H1 (cell line): ENCODE data around the gene APEH. TPM values are rescaled to one million over a fixed set of nuclear protein-coding genes. Genes with fewer than 3 reads are reported as not detected.

Experiments used
- CTCF ChIA-PET: fragments of 300-600 bp; sonication (Branson Sonifier 250); formaldehyde crosslinking; loops from one replicate; lab custom pipeline; 2021; ENCODE audit not compliant: partially characterized antibody; lab: Charles Lee
- POLR2A ChIA-PET: fragments of 300-600 bp; sonication (Branson Sonifier 250); formaldehyde crosslinking; loops from one replicate; lab custom pipeline; 2021; ENCODE audit warnings: inconsistent platforms; ENCODE audit not compliant: partially characterized antibody; lab: Charles Lee
- DNase-seq, 2 experiments: peaks; one replicate each; pipeline versions ENCODE4 v3.0.0 to v3.0.0-alpha.2; 2010 to 2022; ENCODE audit warnings: low spot score in 2 of 2, low read depth in 1 of 2, mixed read lengths in 1 of 2
- FAIRE-seq: peaks from 2 replicates; lab custom pipeline; 2011; peaks lifted over from hg19 to GRCh38; lab: Jason Lieb, UNC
- H2AFZ ChIP-seq: 2 replicates; pipeline ENCODE4 v1.8.1; 2012; ENCODE audit warnings: low read length, inconsistent platforms
- H2AK5ac ChIP-seq: 2 replicates; pipeline ENCODE4 v1.6.1; 2013; ENCODE audit warnings: low read depth, low read length
- H2BK120ac ChIP-seq: replicated peaks from 2 replicates; pipeline ENCODE3; 2013; ENCODE audit warnings: low read depth, low read length, inconsistent platforms
- H2BK12ac ChIP-seq: 2 replicates; pipeline ENCODE4 v1.6.1; 2013; ENCODE audit warnings: low read depth, low read length
- H2BK15ac ChIP-seq: 2 replicates; pipeline ENCODE4 v1.6.1; 2013; ENCODE audit warnings: low read length
- H2BK20ac ChIP-seq: 2 replicates; pipeline ENCODE4 v1.6.1; 2013; ENCODE audit warnings: low read length
- H2BK5ac ChIP-seq: 2 replicates; pipeline ENCODE4 v1.6.1; 2013; ENCODE audit warnings: low read depth, low read length
- H3K14ac ChIP-seq: 2 replicates; pipeline ENCODE4 v1.6.1; 2013; ENCODE audit warnings: inconsistent platforms; ENCODE audit not compliant: insufficient read length
- H3K18ac ChIP-seq: 2 replicates; pipeline ENCODE4 v1.6.1; 2013; ENCODE audit warnings: low read length; ENCODE audit errors: extremely low read depth
- H3K23ac ChIP-seq: 2 replicates; pipeline ENCODE4 v1.6.1; 2013; ENCODE audit warnings: inconsistent platforms; ENCODE audit not compliant: insufficient read length
- H3K23me2 ChIP-seq: 2 replicates; pipeline ENCODE4 v1.6.1; 2013; ENCODE audit warnings: low read depth, low read length
- H3K27ac ChIP-seq: 2 replicates; pipeline ENCODE4 v1.6.1; 2011; ENCODE audit warnings: low read depth, low read length, inconsistent platforms
- H3K27me3 ChIP-seq, 4 experiments: replicated peaks in 1 of 4; 1 replicate in 1 of 4; 2 replicates in 3 of 4; pipeline versions ENCODE4 v1.6.1 to v1.8.1; 2011 to 2013; ENCODE audit warnings: low read length in 3 of 4, mild to moderate bottlenecking in 3 of 4, inconsistent platforms in 2 of 4, mixed read lengths in 2 of 4, moderate library complexity in 1 of 4; ENCODE audit not compliant: control insufficient read depth in 3 of 4, insufficient read depth in 3 of 4; ENCODE audit errors: extremely low read depth in 1 of 4
- H3K36me3 ChIP-seq, 4 experiments: 2 replicates each; pipeline versions ENCODE4 v1.6.1 to v1.8.1; 2011 to 2013; ENCODE audit warnings: mild to moderate bottlenecking in 4 of 4, low read length in 3 of 4, moderate library complexity in 2 of 4, control low read depth in 1 of 4, inconsistent platforms in 1 of 4; ENCODE audit not compliant: insufficient read depth in 4 of 4, control insufficient read depth in 2 of 4
- H3K4ac ChIP-seq: replicated peaks from 2 replicates; pipeline ENCODE3; 2013; ENCODE audit warnings: low read length, low read depth, mixed read lengths, inconsistent platforms; ENCODE audit not compliant: insufficient read length
- H3K4me1 ChIP-seq, 4 experiments: replicated peaks in 1 of 4; 1 replicate in 1 of 4; 2 replicates in 3 of 4; pipeline versions ENCODE4 v1.6.1 to v1.8.1; 2011 to 2013; ENCODE audit warnings: low read length in 3 of 4, inconsistent platforms in 2 of 4, mixed read lengths in 1 of 4; ENCODE audit not compliant: insufficient read depth in 4 of 4, control insufficient read depth in 3 of 4
- H3K4me2 ChIP-seq, 2 experiments: 2 replicates each; pipeline versions ENCODE4 v1.6.1 to v1.8.1; 2011 to 2013; ENCODE audit warnings: low read depth in 2 of 2, low read length in 2 of 2, control low read depth in 1 of 2, inconsistent platforms in 1 of 2, mild to moderate bottlenecking in 1 of 2; ENCODE audit not compliant: insufficient read depth in 1 of 2
- H3K4me3 ChIP-seq, 4 experiments: fragments of 200-600, 300-600 bp in 1 of 4; sonication (generic), shearing (Covaris generic), sonication (Bioruptor Twin) in 1 of 4; 2 replicates each; pipeline versions ENCODE4 v1.5.1 to v1.8.1; 2011 to 2016; ENCODE audit warnings: low read length in 4 of 4, low read depth in 3 of 4, control low read depth in 2 of 4, inconsistent platforms in 2 of 4, mild to moderate bottlenecking in 2 of 4, mixed read lengths in 1 of 4, moderate library complexity in 1 of 4; ENCODE audit not compliant: insufficient read depth in 2 of 4; ENCODE audit errors: extremely low read depth in 1 of 4
- H3K56ac ChIP-seq: replicated peaks from 2 replicates; pipeline ENCODE3; 2013; ENCODE audit warnings: low read depth, mild to moderate bottlenecking, mixed read lengths, low read length, inconsistent platforms; ENCODE audit not compliant: insufficient read length
- H3K79me1 ChIP-seq: 2 replicates; pipeline ENCODE4 v1.6.1; 2013; ENCODE audit warnings: low read depth, low read length, control low read depth
- H3K79me2 ChIP-seq, 2 experiments: 2 replicates each; pipeline versions ENCODE4 v1.6.1 to v1.8.1; 2012 to 2013; ENCODE audit warnings: low read length in 2 of 2, mild to moderate bottlenecking in 2 of 2, inconsistent platforms in 1 of 2; ENCODE audit not compliant: insufficient read depth in 2 of 2, control insufficient read depth in 1 of 2
- H3K9ac ChIP-seq, 4 experiments: replicated peaks in 1 of 4; 1 replicate in 1 of 4; 2 replicates in 3 of 4; pipeline versions ENCODE4 v1.6.1 to v1.8.1; 2011 to 2013; ENCODE audit warnings: low read depth in 3 of 4, low read length in 3 of 4, control low read depth in 2 of 4, mild to moderate bottlenecking in 2 of 4, moderate library complexity in 2 of 4, inconsistent platforms in 1 of 4; ENCODE audit errors: extremely low read depth in 1 of 4
- H3K9me3 ChIP-seq, 2 experiments: 2 replicates each; pipeline versions ENCODE4 v1.6.1 to v1.8.1; 2012 to 2013; ENCODE audit warnings: mild to moderate bottlenecking in 2 of 2, moderate library complexity in 2 of 2, control low read depth in 1 of 2, inconsistent platforms in 1 of 2, low read depth in 1 of 2, low read length in 1 of 2, mixed read lengths in 1 of 2; ENCODE audit not compliant: insufficient read depth in 2 of 2
- H4K20me1 ChIP-seq, 2 experiments: replicated peaks in 1 of 2; 2 replicates each; pipeline versions ENCODE3 to v1.8.1; 2011 to 2013; ENCODE audit warnings: inconsistent platforms in 2 of 2, low read length in 2 of 2, mild to moderate bottlenecking in 1 of 2; ENCODE audit not compliant: insufficient read depth in 2 of 2, control insufficient read depth in 1 of 2
- H4K5ac ChIP-seq: 2 replicates; pipeline ENCODE4 v1.6.1; 2013; ENCODE audit warnings: low read length, low read depth, mixed read lengths, inconsistent platforms; ENCODE audit not compliant: insufficient read length
- H4K8ac ChIP-seq: 2 replicates; pipeline ENCODE4 v1.8.0; 2013; ENCODE audit warnings: mild to moderate bottlenecking, moderate library complexity, low read length, inconsistent platforms; ENCODE audit not compliant: insufficient read depth; ENCODE audit errors: extremely low read depth
- H4K91ac ChIP-seq: replicated peaks from 2 replicates; pipeline ENCODE3; 2013; ENCODE audit warnings: low read length, mixed read lengths, inconsistent platforms; ENCODE audit not compliant: insufficient read length
- CREB1 ChIP-seq: IDR thresholded peaks from 2 replicates; pipeline ENCODE4 v1.6.1; 2012; ENCODE audit warnings: inconsistent platforms
- EZH2 ChIP-seq: fragments of 200-600 bp; sonication (generic); IDR thresholded peaks from 2 replicates; pipeline ENCODE4 v1.7.1; 2012; ENCODE audit warnings: low read depth, mild to moderate bottlenecking, moderate library complexity, low read length, inconsistent platforms; ENCODE audit not compliant: severe bottlenecking
- GABPA ChIP-seq: IDR thresholded peaks from 2 replicates; pipeline ENCODE4 v1.6.1; 2011; ENCODE audit warnings: mild to moderate bottlenecking, low read length, moderate library complexity, borderline replicate concordance; ENCODE audit not compliant: insufficient read depth
- POLR2A ChIP-seq, 2 experiments: IDR thresholded peaks; 1 replicate in 1 of 2; 2 replicates in 1 of 2; pipeline ENCODE4 v1.6.1; 2011; ENCODE audit warnings: low read depth in 2 of 2, low read length in 2 of 2, mild to moderate bottlenecking in 2 of 2; ENCODE audit errors: control extremely low read depth in 1 of 2
- SIN3A ChIP-seq, 2 experiments: IDR thresholded peaks in 1 of 2; conservative IDR thresholded peaks in 1 of 2; 2 replicates each; pipeline ENCODE4 v1.6.1; 2011 to 2012; ENCODE audit warnings: low read length in 2 of 2, improper control_type of control experiment in 1 of 2, low read depth in 1 of 2, mild to moderate bottlenecking in 1 of 2
- SP2 ChIP-seq: IDR thresholded peaks from 2 replicates; pipeline ENCODE4 v1.6.1; 2012; ENCODE audit warnings: mild to moderate bottlenecking, low read length, inconsistent platforms
- WGBS, 2 experiments: shearing (Covaris generic) in 1 of 2; methylation state at CpG; one replicate each; pipeline versions ENCODE4 v1.1.6 to v1.1.7; 2013 to 2015; ENCODE audit warnings: low lambda C conversion rate in 2 of 2, mixed read lengths in 2 of 2, inconsistent platforms in 1 of 2, low coverage in 1 of 2, missing lambda C conversion rate in 1 of 2; ENCODE audit not compliant: insufficient replicate concordance in 2 of 2, insufficient coverage in 1 of 2, insufficient read length in 1 of 2; ENCODE audit errors: extremely low coverage in 1 of 2, missing lambda C conversion rate in 1 of 2; 5-methylcytosine and 5-hydroxymethylcytosine counted together
- long read RNA-seq, 2 experiments: library from RNA in 1 of 2; library from capped mRNA in 1 of 2; stranded (forward); transcript quantifications; one replicate each; pipeline ENCODE4 v2.0.0, GENCODE V29; 2021; ENCODE audit warnings: inconsistent platforms in 1 of 2
- polyA minus RNA-seq, 3 experiments: library from RNA; depleted of rRNA, polyadenylated mRNA; stranded (reverse); fragments of >200 nt; gene quantifications; 1 replicate in 2 of 3; 2 replicates in 1 of 3; pipeline ENCODE4 v1.2.3, GENCODE V29; 2011
- polyA plus RNA-seq, 7 experiments: library from polyadenylated mRNA; depleted of rRNA in 3 of 7; stranded (reverse) in 5 of 7; unstranded in 2 of 7; fragments of >200 nt in 5 of 7; fragments of 200-250 nt in 2 of 7; gene quantifications; 1 replicate in 5 of 7; 2 replicates in 1 of 7; 4 replicates in 1 of 7; pipeline versions ENCODE4 v1.2.1 to v1.2.3, GENCODE V29; 2011 to 2013; ENCODE audit warnings: missing spikeins in 2 of 7, mixed read lengths in 2 of 7
- total RNA-seq: library from RNA; stranded (reverse); fragmentation: NEBNext Ultra II Directional; extraction: Animal tissue kit (Norgen Biotek cat#: 25700); gene quantifications from 2 replicates; pipeline ENCODE4 v1.2.1, GENCODE V29; 2021
- TF ChIP-seq, protein P1 (sequence below): IDR thresholded peaks from 2 replicates; pipeline ENCODE4 v1.6.1; 2012; ENCODE audit warnings: inconsistent platforms

The APEH gene
- total RNA-seq (222 and 236 TPM in 2 replicates), polyA plus RNA-seq (2011; rRNA removed) (260 and 275 TPM in 2 replicates), polyA minus RNA-seq (2011; rRNA and poly(A)+ RNA removed) (303 and 366 TPM in 2 replicates)
- polyA plus RNA-seq (2011; cell fraction: cytosol; rRNA removed) = 237 TPM
- polyA plus RNA-seq (2011; cell fraction: nucleus; rRNA removed) = 509 TPM
- 188 to 293 TPM (median 261 TPM) in 4 replicates for polyA plus RNA-seq (2012, experiment 1 of 2)
- polyA plus RNA-seq (2012, experiment 2 of 2) = 246 TPM
- polyA plus RNA-seq (2013, experiment 1 of 2) = 99.8 TPM
- polyA plus RNA-seq (2013, experiment 2 of 2) = 92.7 TPM
- polyA minus RNA-seq (2011; cell fraction: cytosol; rRNA and poly(A)+ RNA removed) = 156 TPM
- polyA minus RNA-seq (2011; cell fraction: nucleus; rRNA and poly(A)+ RNA removed) = 198 TPM
- long read RNA-seq, experiment 1, transcript APEH-201 (22 exons, 3,220 nt) = major isoform, 14 of 130 reads
- long read RNA-seq, experiment 1, partial matches to known transcripts = 100 of 130 reads
- long read RNA-seq, experiment 1, other reads (novel, unspliced or antisense) = 16 of 130 reads
- long read RNA-seq, experiment 2, transcript APEH-201 (22 exons, 3,220 nt) = major isoform, 38 of 74 reads
- long read RNA-seq, experiment 2, partial matches to known transcripts = 21 of 74 reads
- long read RNA-seq, experiment 2, other reads (novel, unspliced or antisense) = 15 of 74 reads

DNA sequence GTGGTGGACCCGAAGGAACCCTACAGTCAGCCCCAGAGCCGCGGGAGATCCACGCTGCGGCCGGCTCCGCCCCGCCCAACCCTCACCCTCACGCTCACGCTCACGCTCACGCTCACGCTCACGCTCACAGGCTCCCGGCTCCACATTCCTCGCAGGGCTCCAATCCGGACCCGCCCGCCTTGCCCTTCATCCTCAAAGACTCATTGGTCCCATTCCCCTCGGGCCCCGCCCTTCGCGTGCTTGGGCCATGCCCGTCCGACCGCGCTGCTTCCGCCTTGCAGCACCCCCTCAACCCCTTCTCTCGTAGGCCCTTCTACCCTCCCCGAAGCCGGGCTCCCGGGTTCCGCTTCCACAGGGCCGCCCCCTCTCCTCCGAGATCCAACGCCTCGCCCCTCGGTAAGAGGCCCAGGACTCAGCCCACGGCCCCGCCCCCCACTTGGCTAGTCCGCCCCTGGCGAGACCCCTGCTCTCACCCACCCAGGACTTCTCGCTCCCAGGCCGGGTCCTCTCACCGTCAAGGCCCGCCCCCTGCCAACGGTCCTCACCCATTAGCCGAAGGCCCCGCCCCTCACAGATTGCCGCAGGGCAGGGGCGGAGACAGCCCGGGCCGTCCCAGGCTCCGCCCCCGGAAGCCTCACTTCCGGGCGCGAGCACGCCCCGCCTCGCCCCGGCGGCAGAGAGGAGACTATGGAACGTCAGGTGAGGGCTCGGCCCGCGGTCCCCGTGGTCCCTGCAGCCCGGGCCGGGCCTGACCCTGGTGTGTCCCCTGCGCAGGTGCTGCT lies at the start of gene APEH:
APEH (plus strand) TSS at position 637 of the 782 bp plus-strand sequence; CDS start at position 688, 51 bp downstream.
- Histone ChIP-seq H3K23ac (no peak within 1 kb of the TSS), H4K20me1 (peaks cover 0 to 15% of the 10 kb centered on the region in 2 experiments), H2AK5ac (peak within 1 kb of the TSS; percentile 58; the same call in 1 of the 2 replicates), H3K79me2 (peaks cover 0 to 17% of the 10 kb centered on the region in 2 experiments; a peak in 1 of 4 replicates), H4K91ac (peak within 1 kb of the TSS; percentile 90), H2BK5ac (peak within 1 kb of the TSS; percentile 92), H3K23me2 (peaks cover 13% of the 10 kb centered on the region; the same call in 1 of the 2 replicates), H4K8ac (peak within 1 kb of the TSS; percentile 84), H3K4me2 (peak within 1 kb of the TSS; percentile 78 to 98), H3K27ac (peak within 1 kb of the TSS; percentile 90), H3K79me1 (peaks cover 8% of the 10 kb centered on the region; the same call in 1 of the 2 replicates), H3K4ac (peak within 1 kb of the TSS; percentile 71), H3K9ac (peak within 1 kb of the TSS; percentile 45 to 86 (median 70)), H3K4me3 (peak within 1 kb of the TSS; percentile 84 to 91 (median 86)), H3K36me3 (peaks cover 17 to 33% (median 27%) of the 10 kb centered on the region in 4 experiments; a peak in 7 of 8 replicates), H3K18ac (peak within 1 kb of the TSS; percentile 84), H3K9me3 (no peaks in the 10 kb centered on the region), H2BK120ac (peak within 1 kb of the TSS; percentile 4), H3K14ac (no peak within 1 kb of the TSS), H2BK12ac (peak within 1 kb of the TSS; percentile 72; the same call in 1 of the 2 replicates), H3K27me3 (no peaks in the 10 kb centered on the region; a peak in 1 of 7 replicates), H3K4me1 (peaks cover 0 to 8% (median 5%) of the 10 kb centered on the region in 4 experiments; a peak in 4 of 7 replicates), H2BK15ac (peak within 1 kb of the TSS; percentile 93; the same call in 1 of the 2 replicates), H3K56ac (peak within 1 kb of the TSS; percentile 65), H2AFZ (no peak within 1 kb of the TSS), H2BK20ac (no peak within 1 kb of the TSS), H4K5ac (peak within 1 kb of the TSS; percentile 22)
- peak; percentile 88 to 99 for DNase-seq
- WGBS, 2 experiments = 1% methylated on average over 50 of the region's 71 CpGs; no CpG with 5 or more reads in 1 of the 2 experiments
- POLR2A ChIA-PET = interaction anchor here (0.9 to 3.0 kb wide), 10 partner anchors 9 to 215 kb away, joined by 3 to 21 read pairs (median 4); no protein-coding TSS in a partner anchor
- CTCF ChIA-PET = interaction anchor here (1.0 to 5.4 kb wide), 5 partner anchors 11 to 135 kb away, joined by 3 to 159 read pairs (median 21); no protein-coding TSS in a partner anchor
- FAIRE-seq = no peak
- TF ChIP-seq, protein P1, sequence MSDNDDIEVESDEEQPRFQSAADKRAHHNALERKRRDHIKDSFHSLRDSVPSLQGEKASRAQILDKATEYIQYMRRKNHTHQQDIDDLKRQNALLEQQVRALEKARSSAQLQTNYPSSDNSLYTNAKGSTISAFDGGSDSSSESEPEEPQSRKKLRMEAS = peak; percentile 59
- TF ChIP-seq EZH2 (no peak), CREB1 (peak; percentile 24; the same call in 1 of the 2 replicates), GABPA (peak; percentile 93), SP2 (no peak), SIN3A (conservative IDR thresholded peaks at IDR 0.05 in 1 of 2, IDR thresholded peaks at IDR 0.05 in 1 of 2; ENCODE audit: low read depth in 1 of 2, low read length in 2 of 2) (peak; percentile 47 to 82; a peak in 2 of 4 replicates), POLR2A (IDR thresholded peaks at IDR 0.05; ENCODE audit: control extremely low read depth in 1 of 2, low read depth in 2 of 2, low read length in 2 of 2) (peak in 1 of 2 experiments; percentile 66; a peak in 2 of 3 replicates)
